Measurements from ENCODE around the gene UBE4B. TPM values are rescaled to one million over a fixed set of nuclear protein-coding genes. Genes with fewer than 3 reads are reported as not detected.
A peak's percentile ranks its signal among the peaks of the same experiment; 100 is the strongest.

The UBE4B gene
- total and polyA plus RNA-seq, 9 of the 15 experiments (the other 6 are each of a cell fraction or from before 2014, with no cell fraction given): 11.7 to 73.7 (median 40.1) TPM

GRCh38 chr1:10210841-10211804, 178.4 kb downstream of the UBE4B start (continued):
- TF ChIP-seq RERE (CRISPR knock-in tag; IDR thresholded peaks at IDR 0.05; ENCODE audit: borderline replicate concordance): no peak
- TF ChIP-seq ZBTB33 (CRISPR knock-in tag; IDR thresholded peaks at IDR 0.05): no peak
- TF ChIP-seq SMC3 (conservative IDR thresholded peaks at IDR 0.05; ENCODE audit: insufficient read depth, low read depth, low read length): no peak
- TF ChIP-seq ZFX (CRISPR knock-in tag; IDR thresholded peaks at IDR 0.05): peak; percentile 52
- TF ChIP-seq EZH2 (IDR thresholded peaks at IDR 0.05; ENCODE audit: borderline replicate concordance, low read depth, low read length): no peak
- TF ChIP-seq ZFP30 (CRISPR knock-in tag; IDR thresholded peaks at IDR 0.05; ENCODE audit: borderline replicate concordance): no peak
- TF ChIP-seq ZNF655 (CRISPR knock-in tag; IDR thresholded peaks at IDR 0.05): no peak

Measured in K562 (cell line).